Retinal pigment epithelial cell (primary cell): Measurements from ENCODE around the gene GPBP1L1.

Experiments
- DNase-seq: peaks from one replicate; pipeline ENCODE4 v3.0.0-alpha.2; 2010; ENCODE audit warnings: low read depth
- H3K4me3 ChIP-seq: 2 replicates; pipeline ENCODE4 v1.5.1; 2011; ENCODE audit warnings: mild to moderate bottlenecking, low read length, control low read depth, moderate library complexity
- CTCF ChIP-seq: conservative IDR thresholded peaks from 2 replicates; pipeline ENCODE4 v1.5.1; 2011; ENCODE audit warnings: low read depth, low read length, control low read depth, inconsistent platforms

The GPBP1L1 gene

GRCh38 chr1:45669379-45669778, 17.0 kb downstream of the GPBP1L1 start:
- no peak for DNase-seq
- TF ChIP-seq CTCF, result no peak
- H3K4me3 ChIP-seq, result no peak overlapping the region

- no peak overlapping the region for H3K4me3 ChIP-seq
- DNase-seq, result no peak
- TF ChIP-seq CTCF, result no peak
Measured at GRCh38 chr1:45668526-45668925, 17.8 kb downstream of the GPBP1L1 start.

- no peak overlapping the region for H3K4me3 ChIP-seq
- no peak for DNase-seq
- TF ChIP-seq CTCF, result no peak
Measured at GRCh38 chr1:45667321-45668111, 18.8 kb downstream of the GPBP1L1 start.

- no peak for TF ChIP-seq CTCF
- no peak for DNase-seq
- no peak overlapping the region for H3K4me3 ChIP-seq
Measured at GRCh38 chr1:45666836-45667235, 19.5 kb downstream of the GPBP1L1 start.

- no peak for DNase-seq
- H3K4me3 ChIP-seq, result no peak overlapping the region
- no peak for TF ChIP-seq CTCF
Measured at GRCh38 chr1:45660336-45660735, 26.0 kb downstream of the GPBP1L1 start.

- H3K4me3 ChIP-seq, result no peak overlapping the region
- no peak for TF ChIP-seq CTCF
- no peak for DNase-seq
Measured at GRCh38 chr1:45659222-45659621, 27.1 kb downstream of the GPBP1L1 start.

- TF ChIP-seq CTCF, result no peak
- DNase-seq, result no peak
- H3K4me3 ChIP-seq, result no peak overlapping the region
Measured at GRCh38 chr1:45658171-45658570, 28.2 kb downstream of the GPBP1L1 start.
